ENCODE data around the gene RAB44.

Gene RAB44

DNA sequence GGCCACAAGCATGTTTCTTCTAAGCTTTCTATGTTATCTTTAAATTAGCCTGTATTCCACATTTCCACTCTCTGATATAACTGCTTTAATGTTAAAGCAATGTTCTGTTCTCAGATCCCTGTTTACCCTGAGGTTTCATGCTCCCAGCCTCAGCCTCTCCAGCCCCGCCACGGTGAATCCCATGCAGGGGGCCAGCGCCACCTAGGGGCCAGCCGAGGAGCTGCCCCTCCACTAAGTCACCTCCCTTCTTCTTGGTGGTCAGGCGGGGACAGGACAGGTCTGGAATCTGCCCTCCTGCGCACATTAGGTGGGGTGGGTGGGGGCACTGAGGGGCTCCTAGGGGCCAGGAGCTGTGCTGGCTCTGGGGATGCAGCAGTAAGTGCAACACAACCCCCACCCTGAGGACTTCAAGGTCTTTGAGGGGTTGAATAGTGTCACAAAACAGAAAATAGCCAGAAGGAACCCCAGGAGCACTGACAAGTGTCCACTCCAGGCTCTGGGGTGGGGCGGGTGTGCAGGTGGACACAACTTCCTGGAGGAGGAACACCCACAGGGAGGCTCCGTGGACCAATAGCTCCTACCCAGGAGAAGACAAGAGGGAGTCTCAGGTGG is 61.6 kb downstream of the RAB44 start:
- in situ Hi-C loops (cut with HindIII; ENCODE audit: low pct_unique_long_range_greater_than_20kb, low sequenced_read_pairs) = no loop called here
- peak; percentile 76 to 79 for DNase-seq (ENCODE audit: low read depth in 1 of 2, low spot score in 1 of 2)
- TF ChIP-seq JUND (IDR thresholded peaks at IDR 0.05; ENCODE audit: low read depth) = no peak

GRCh38 chr6:36760685-36761435 is 63.2 kb downstream of the RAB44 start:
- DNase-seq (ENCODE audit: low read depth in 1 of 2, low spot score in 1 of 2) = no peak
- no peak for TF ChIP-seq JUND (IDR thresholded peaks at IDR 0.05; ENCODE audit: low read depth)
- in situ Hi-C loops (cut with HindIII; ENCODE audit: low pct_unique_long_range_greater_than_20kb, low sequenced_read_pairs) = no loop called here

DNA sequence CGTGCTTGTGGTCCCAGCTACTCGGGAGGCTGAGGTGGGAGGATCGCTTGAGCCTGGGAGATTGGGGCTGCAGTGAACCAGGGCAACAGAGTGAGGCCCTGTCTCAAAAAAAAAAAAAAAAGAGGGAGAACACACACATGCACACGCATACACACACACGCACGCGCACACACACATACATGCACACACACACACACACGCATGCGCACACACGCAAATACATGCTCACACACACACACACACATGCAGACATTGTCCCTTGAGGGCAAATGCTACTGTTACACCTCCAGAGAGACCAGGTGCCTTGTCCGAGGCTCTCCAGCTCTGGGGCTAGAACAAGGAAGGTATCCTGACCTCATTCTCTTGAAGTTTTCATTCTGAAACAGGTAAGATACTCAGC is 64.5 kb downstream of the RAB44 start:
- in situ Hi-C loops (cut with HindIII; ENCODE audit: low pct_unique_long_range_greater_than_20kb, low sequenced_read_pairs) = no loop called here
- TF ChIP-seq JUND (IDR thresholded peaks at IDR 0.05; ENCODE audit: low read depth) = no peak
- no peak for DNase-seq (ENCODE audit: low read depth in 1 of 2, low spot score in 1 of 2)

DNA sequence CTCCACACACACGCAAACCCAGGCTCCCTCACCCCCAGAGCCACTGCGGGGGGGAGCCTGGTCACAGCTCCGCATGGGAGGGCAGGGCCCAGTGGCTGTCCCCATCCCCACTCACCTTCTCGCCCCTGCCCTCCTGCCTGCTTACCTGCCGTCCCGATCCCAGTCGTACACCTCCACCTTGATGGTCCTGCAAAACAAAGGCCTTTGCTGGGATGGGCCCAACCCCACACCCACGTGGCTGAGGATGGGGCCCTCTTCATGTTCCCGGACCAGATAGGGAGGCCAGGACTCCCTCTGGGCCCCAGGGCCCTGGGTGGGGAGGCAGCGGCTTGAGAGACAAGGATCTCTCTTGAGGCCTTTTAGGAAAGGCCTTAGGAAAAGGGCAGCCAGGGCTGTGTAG is 67.6 kb downstream of the RAB44 start:
- TF ChIP-seq JUND (IDR thresholded peaks at IDR 0.05; ENCODE audit: low read depth) = no peak
- in situ Hi-C loops (cut with HindIII; ENCODE audit: low pct_unique_long_range_greater_than_20kb, low sequenced_read_pairs) = no loop called here

GRCh38 chr6:36765594-36766398 is 68.2 kb downstream of the RAB44 start:
- in situ Hi-C loops (cut with HindIII; ENCODE audit: low pct_unique_long_range_greater_than_20kb, low sequenced_read_pairs) = no loop called here
- DNase-seq (ENCODE audit: low read depth in 1 of 2, low spot score in 1 of 2) = peak; percentile 78 to 85
- TF ChIP-seq JUND (IDR thresholded peaks at IDR 0.05; ENCODE audit: low read depth) = no peak

More for the DNA sequence above, 67.6 kb downstream of the RAB44 start:
- no peak for DNase-seq (ENCODE audit: low read depth in 1 of 2, low spot score in 1 of 2)

DNA sequence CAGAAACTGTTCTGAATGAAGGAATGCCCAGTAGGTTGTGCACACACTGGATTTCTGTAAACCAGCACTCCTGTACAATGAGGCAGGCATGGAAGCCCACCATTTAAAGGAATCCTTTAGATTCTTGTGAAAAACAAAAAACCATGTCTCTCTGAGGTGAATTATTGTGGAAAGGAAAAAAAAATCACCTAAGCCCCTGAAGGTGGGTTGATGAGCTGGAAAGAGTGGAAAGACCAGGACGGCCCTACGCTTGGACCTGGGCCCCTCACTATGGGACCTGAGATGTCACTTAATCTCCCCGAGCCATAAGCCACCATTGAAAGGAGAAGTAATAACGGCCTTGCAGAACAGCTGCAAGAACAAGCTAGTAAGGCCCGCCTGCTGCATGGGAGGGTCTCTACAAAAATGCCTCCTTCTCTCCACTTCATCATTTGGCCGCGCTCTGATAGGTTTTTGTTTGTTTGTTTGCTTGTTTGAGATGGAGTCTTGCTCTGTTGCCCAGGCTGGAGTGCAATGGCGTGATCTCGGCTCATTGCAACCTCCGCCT is 68.8 kb downstream of the RAB44 start:
- in situ Hi-C loops (cut with HindIII; ENCODE audit: low pct_unique_long_range_greater_than_20kb, low sequenced_read_pairs) = no loop called here
- no peak for TF ChIP-seq JUND (IDR thresholded peaks at IDR 0.05; ENCODE audit: low read depth)
- no peak for DNase-seq (ENCODE audit: low read depth in 1 of 2, low spot score in 1 of 2)

GRCh38 chr6:36769183-36769675 is 71.6 kb downstream of the RAB44 start:
- TF ChIP-seq JUND (IDR thresholded peaks at IDR 0.05; ENCODE audit: low read depth) = no peak
- in situ Hi-C loops (cut with HindIII; ENCODE audit: low pct_unique_long_range_greater_than_20kb, low sequenced_read_pairs) = no loop called here

DNA sequence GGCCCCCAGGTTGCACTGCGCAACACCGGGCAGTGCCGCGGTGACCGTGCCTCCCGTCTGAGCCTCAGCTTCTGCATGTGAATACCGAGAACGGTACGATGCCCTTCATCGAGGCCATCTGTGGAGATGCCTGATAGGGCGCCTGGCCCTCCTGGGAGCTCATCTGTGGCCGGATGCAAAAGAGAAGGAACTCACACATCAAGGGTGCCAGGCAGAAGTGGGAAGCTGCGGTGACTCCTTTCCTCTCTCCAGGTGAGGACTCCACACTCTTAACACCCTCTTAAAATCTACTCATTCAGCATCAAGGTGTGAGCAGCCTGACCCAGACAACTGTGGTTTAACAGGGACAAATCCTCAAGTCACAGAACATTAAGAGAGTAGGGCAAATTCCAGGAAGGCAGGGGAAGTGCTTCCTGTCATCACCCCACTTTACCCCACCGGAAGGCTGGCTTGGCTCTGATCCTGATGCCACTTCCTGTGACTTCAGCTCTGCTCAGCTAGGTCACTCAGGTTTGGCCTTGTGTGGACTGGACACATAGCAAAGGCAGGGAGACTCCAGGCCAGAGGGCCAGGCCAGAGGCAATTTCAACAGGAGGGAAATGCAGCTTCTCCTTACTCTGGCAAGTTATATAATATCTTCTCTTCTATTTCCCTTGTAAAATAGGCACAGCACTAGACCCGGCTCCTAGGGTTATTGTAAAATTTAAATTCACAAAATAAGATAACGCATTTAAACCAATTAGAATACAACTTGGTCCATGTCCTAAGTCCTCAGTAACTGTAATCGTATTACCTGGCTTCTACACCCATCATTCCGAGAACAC is 72.3 kb downstream of the RAB44 start:
- in situ Hi-C loops (cut with HindIII; ENCODE audit: low pct_unique_long_range_greater_than_20kb, low sequenced_read_pairs) = no loop called here
- DNase-seq (ENCODE audit: low read depth in 1 of 2, low spot score in 1 of 2) = no peak
- no peak for TF ChIP-seq JUND (IDR thresholded peaks at IDR 0.05; ENCODE audit: low read depth)

More at GRCh38 chr6:36769183-36769675, 71.6 kb downstream of the RAB44 start:
- DNase-seq (ENCODE audit: low read depth in 1 of 2, low spot score in 1 of 2) = no peak

GRCh38 chr6:36771145-36771544 is 73.5 kb downstream of the RAB44 start:
- TF ChIP-seq JUND (IDR thresholded peaks at IDR 0.05; ENCODE audit: low read depth) = no peak
- DNase-seq (ENCODE audit: low read depth in 1 of 2, low spot score in 1 of 2) = no peak
- in situ Hi-C loops (cut with HindIII; ENCODE audit: low pct_unique_long_range_greater_than_20kb, low sequenced_read_pairs) = no loop called here

DNA sequence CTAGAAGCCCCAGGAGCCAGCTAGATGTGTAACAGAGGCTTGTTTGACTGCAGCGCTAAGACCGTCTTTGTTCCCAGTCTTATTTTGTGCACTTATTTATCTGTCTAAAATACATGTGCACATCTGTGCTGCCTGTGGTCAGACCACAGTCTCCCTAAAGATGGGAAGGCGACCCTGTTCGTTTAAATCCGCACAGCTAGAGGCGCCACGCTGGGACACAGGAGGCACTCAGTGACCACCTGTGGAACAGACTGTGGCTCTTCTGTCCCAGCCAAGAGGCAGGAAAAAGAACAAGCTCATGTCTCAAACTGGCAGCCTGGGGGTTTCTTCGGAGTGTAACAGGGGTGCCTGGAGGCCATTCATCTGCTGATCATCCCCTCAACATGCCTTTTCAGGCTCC is 74.8 kb downstream of the RAB44 start:
- DNase-seq (ENCODE audit: low read depth in 1 of 2, low spot score in 1 of 2) = no peak
- TF ChIP-seq JUND (IDR thresholded peaks at IDR 0.05; ENCODE audit: low read depth) = no peak
- in situ Hi-C loops (cut with HindIII; ENCODE audit: low pct_unique_long_range_greater_than_20kb, low sequenced_read_pairs) = no loop called here

- no peak for DNase-seq (ENCODE audit: low read depth in 1 of 2, low spot score in 1 of 2)
- in situ Hi-C loops (cut with HindIII; ENCODE audit: low pct_unique_long_range_greater_than_20kb, low sequenced_read_pairs) = no loop called here
- no peak for TF ChIP-seq JUND (IDR thresholded peaks at IDR 0.05; ENCODE audit: low read depth)
Measured at GRCh38 chr6:36774331-36774730, 76.7 kb downstream of the RAB44 start.

DNA sequence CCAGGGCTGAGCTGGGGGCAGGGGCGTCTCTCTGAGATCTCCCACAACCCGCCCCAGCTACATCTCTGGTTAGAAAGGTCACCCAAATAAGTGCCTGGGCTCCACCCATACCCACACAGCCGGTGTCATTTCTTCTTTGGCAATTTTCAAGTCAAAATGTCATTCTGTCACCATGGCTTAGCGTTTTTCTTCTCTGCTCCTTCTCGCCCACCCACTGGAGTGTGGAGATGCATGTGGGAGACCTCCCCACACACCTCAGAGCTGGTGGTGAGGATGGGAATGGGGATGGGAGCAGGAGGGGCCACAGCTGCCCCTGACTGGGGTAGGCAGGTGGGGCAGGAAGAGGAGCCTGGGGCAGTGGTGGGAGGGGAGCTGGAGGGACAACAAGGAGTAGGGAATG is 78.5 kb downstream of the RAB44 start:
- no peak for TF ChIP-seq JUND (IDR thresholded peaks at IDR 0.05; ENCODE audit: low read depth)
- DNase-seq (ENCODE audit: low read depth in 1 of 2, low spot score in 1 of 2) = no peak
- in situ Hi-C loops (cut with HindIII; ENCODE audit: low pct_unique_long_range_greater_than_20kb, low sequenced_read_pairs) = no loop called here
